NCI-H82 treated with DMSO at 0.1 percent for 48 hours (cell line): Measurements from ENCODE around the gene EFNB2.

ENCODE experiments used
- DNase-seq: peaks from one replicate; lab custom pipeline; 2025; ENCODE audit not compliant: unreplicated experiment; lab: John Stamatoyannopoulos, UW

The EFNB2 gene

DNA sequence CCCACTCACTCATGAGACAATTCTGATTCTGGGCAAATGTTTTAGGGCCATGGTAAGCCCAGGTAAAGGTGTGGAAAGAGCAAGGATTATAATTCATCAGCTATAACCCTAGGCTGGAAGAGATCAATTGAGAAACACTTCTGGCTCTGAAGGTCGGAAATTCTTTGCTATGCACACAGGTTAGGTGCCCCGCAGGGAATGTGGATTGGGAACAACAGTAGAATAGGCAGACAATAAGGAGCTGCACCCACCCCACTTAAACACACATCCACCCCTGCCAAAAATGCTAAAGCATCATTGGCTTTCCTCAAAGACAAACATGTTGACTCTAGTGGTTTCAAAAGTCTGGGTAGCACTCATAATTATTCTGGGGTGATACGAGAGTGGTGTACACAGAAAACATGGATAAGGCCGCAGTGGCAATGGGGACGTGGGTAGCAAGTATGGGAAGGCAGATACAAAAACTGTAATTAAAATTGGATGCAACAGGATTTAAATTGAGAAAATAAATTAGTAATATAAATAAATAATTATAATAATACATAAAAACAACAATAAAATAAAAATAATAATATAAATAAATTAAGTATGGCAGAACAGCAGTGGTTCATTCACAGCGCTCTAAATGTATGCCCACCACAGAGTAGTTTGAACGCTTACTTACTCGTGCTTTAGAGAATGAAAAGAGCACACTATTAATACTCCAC lies 8.6 kb downstream of the EFNB2 start:
- DNase-seq = no peak

DNA sequence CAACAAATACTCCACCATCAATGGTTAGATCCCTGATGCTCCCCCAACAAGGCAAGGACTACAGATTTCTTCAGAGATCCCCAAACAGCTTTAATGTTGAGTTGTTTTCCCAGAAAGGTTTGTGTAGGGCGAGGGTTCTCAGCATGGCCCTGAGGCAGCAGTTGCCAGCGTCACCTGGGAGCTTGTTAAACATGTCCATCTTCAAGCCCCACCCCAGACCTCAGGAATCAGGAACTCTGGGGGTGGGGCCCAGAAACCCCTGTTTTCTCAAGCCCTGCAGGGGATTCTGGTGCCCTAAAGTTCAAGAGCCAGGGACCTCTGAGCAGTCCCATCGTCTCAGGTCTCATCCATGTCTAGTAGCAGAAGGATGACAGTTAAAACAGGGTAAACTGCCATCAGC lies 9.6 kb downstream of the EFNB2 start:
- no peak for DNase-seq

DNA sequence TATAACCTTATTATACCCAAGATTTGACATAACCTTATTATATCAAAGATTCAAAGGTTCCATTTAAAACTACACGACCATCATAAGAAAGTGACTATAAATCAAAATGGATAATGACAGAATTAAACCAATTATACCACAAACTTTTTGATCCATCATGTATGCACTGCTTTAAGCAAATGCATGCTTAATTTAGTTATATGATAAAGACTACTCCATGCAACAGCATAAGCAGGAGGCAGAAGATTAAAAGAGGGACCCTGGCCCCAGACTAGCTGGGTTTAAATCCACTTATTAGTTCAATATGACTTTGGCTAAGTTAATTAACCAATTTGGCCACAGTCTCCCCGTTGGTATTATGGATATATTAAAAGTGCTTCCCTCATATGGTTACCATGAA lies 11.4 kb downstream of the EFNB2 start:
- DNase-seq = peak; percentile 98

DNA sequence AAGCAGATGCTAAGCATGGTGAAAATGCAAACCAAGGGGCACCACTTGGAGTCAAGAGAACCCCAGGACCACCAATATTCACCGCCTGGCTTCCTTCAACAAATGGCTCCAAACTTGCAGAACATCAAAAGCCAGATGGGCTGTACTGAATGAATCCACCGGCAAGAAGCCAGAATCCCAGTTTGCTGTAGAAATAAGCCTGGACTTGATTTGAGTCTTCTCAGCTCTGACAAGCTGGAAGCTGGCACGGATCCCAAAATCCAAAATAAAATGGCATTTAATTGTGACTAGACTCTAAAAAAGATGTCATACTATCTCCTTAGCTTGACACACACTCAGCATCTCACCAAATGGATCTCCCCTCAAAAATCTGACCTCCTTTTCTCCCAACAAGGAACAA lies 11.9 kb downstream of the EFNB2 start:
- peak; percentile 81 for DNase-seq

DNA sequence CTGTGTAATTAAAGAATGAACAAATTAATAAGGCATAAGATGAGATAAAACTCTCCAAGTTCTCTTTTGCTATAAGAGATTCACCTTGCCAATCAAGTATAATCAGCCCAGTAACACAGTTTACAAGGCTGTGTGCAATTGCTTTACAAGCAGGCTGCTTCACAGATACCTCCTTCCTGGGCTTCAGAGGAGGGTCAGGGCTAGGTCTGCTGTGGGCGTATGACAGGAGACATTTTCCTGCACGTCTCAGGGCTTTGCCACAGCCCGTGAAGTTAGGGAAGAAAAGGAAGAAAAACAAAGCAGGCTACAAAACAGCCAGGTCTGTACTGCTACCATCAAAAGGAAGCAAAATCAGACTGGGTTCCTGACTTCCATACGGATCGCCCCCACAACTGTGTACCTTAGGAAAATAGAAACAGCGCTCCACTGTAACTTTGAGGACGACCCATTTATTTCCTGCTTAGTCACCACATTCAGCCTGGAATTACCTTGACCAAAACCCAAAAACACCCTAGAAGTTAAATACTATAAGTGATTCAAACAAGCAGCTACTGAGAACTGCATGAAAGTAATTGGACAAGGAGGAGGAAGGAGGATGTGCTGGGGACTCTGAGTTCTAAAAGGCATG lies 12.4 kb downstream of the EFNB2 start:
- DNase-seq = no peak

DNA sequence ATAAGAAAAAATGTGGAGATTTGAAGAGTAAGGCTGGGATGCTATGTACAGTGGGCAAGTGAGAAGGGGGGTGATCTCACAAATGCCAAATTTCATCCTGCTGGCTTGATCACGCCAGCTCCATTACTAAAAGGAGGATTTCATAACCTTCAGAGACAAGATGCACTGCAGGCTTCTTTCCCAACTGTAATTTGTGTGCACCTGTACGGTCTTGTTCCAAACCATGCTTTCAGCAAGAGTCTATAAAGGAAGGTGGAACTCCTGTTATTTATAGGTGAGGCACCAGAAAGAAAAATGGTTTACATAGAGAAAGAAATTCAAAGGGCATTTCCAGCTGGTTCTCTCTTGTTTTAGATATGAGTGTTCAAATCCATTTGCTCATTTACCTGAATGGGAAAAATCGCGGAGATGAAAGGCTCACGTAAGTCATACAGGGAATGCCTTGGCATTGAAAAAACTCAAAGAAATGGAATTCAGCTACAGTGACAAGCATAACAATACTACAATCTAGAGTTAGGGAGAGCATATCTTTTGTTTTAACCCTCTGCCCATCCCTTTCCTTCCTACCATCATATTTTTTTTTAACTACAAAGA lies 13.3 kb downstream of the EFNB2 start:
- DNase-seq = no peak

DNA sequence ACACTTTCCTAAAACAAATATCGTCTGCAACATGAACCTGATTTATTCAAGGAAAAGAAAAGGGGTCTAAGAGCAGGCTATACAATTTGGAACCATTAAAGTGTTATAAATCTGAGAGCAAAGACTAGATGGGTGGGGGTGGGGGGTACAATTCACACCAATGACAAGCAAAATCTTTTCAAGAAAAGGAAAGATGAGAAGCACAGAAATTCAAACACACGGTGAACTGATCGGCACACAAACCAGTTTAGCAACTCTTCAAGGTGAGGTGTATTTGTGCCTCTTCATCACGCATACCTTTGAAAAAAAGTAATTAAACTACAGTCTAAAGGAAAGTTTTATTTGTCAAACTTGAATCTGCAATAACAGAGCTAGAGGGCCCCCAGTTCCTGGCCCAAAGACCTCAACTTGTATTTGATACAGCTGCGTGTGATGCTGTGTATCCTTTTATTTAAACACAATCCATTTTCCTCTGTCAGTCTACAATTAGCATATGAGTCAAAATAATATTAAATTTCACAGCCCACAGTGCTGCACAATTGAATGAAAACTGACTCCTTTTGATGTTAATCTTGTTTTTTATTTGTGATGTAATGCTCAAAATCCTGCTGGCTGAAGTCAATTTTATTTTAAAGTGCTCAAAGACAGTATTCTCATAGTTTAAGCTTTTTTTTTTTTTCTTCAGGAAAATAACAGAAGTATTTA lies 14.2 kb downstream of the EFNB2 start:
- DNase-seq = no peak

DNA sequence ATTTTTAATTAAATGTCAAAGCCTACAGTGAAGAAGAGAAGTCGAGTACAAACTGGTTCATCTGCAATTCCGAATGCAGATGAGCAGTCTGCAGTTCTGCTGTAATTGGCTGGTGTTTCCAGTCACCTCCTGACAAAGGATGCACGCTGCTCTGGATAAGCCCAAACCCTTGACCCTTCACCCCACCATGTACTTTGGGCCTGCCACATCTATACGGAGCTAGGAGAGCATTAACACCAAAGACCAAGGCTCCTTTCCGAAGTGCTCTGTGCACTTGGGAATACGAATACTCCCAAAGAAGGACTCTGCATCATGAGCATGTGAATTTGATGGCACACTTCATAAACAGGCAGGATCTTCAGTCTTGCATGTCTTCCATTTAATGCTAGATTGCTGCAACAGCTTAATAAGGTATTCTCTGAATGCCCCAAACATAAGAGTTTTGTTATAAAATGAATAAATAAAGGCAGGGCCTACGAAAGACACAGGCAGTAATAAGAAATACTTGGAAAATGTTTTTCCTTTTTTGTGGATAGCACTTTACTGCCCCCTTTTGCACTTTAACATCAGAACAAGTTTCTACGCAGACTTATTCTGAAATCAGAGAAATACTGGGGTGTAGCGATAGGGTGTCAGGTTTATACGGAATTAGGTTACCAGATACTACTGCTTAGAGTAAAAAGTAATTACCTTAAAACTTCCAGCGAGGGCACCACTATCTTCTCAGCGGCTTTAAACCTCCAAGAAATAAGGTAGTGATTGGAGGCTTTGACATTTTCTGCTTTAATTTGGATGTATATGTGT lies 15.0 kb downstream of the EFNB2 start:
- DNase-seq = no peak

DNA sequence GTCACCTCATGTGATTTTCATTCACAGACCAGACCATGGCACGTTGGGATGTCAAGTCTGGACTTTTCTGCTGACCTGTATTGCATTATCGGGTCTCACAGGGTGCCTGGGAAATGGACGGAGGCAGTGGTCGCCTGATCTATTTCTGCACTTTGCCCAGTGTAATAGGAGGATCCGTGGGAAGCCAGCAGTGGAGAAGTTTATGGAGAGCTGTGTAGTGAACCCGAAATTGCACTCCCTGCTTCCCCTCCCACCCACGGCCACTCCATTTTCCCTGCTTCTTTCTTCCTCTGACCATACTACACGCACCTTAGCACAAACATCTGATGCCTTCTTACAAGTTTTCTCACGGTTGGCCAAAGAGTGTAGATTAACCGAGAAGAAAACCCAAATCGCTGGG lies 16.9 kb downstream of the EFNB2 start:
- DNase-seq = no peak

DNA sequence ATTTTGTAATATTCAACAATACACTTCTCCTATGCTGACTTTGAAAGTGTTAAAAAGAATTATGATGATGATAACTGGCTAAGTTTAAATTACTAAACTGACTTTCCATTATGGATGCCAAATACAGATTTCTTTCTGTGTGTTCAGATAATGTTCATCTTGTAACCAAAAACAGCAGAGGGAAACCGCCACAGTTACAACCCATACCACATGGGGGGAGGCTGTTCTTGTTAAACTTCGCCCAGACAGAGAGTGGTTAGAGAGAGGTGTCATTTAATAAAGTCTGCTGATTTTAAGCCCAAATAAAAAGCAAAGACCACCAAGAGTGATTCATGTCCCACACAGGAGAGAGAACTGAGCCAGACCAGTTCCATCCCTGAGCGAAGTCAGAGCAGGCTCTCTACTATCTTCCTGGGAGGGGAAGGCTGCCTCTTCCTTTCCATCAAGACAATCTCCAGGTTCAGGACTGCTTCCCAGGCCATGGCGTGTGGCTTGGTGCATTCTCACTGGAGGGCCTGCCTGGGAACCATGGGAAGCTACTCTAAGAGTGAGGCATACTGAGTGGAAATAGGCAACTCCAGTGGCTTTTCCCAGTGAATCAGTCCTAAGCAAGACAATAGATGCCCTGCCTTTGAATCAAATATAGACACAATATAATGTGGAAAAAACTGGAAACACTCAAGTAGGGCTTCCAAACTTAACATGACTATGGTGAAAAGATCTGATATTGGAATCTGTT lies 18.2 kb downstream of the EFNB2 start:
- no peak for DNase-seq

DNA sequence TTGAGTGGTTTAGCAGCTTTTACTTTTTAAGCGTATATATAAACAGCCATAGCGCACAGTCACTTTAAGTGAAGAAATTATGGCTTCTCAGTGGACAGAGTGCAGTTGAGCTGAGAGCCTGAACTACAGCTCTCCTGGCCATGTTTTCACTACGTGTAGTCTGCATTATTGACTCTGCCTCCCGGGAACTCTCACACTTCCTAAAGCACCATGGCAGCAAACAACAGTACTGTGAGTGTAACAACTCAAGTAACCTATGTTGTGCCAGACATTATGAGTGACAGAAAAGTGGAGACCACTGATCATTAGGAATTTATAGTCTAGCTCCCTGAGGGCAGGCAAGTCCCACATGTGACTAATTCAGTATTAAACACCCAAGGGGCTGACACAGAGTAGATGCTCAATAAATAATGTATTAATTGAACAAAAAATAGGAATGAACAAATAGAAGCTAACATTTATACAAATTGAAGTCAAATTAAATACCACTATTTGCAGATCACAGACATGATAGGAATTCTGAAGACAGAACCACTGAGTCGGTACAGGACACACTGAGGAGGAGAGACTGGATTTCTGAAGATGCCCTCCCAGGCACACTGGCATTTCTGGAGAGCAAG lies 19.7 kb downstream of the EFNB2 start:
- no peak for DNase-seq

DNA sequence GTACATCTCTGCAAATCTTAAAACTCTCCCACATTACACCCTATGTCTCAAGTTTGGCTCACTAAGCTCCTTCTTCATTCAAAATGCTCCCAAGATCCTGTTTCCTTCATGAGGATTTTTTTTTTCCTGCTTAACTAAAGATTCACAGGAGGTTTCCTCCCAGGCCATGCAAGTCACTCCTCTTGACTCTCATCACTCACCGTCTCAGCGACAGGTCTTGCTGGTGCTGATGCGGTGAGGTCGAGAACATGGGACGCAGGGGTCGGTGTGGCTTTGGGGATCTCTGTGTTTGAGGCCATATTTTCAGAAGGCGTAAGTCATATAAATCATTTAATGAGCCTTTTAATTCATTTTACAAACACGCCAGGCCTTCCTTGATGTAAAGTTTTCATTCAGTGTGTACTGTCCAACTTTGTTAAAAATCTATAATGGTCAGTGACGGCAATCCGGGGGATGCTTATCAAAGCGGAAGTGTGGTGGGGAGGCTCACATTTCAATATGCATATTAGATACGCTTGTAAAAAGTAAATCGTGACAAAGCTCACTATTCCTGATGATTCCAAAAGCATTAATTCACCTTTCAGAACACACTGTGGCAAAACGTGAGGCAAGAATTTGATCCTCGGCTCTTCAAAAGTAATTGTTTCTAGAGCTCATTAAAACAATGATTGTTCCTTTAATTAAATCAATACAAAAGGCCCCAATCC lies 20.4 kb downstream of the EFNB2 start:
- DNase-seq = no peak

DNA sequence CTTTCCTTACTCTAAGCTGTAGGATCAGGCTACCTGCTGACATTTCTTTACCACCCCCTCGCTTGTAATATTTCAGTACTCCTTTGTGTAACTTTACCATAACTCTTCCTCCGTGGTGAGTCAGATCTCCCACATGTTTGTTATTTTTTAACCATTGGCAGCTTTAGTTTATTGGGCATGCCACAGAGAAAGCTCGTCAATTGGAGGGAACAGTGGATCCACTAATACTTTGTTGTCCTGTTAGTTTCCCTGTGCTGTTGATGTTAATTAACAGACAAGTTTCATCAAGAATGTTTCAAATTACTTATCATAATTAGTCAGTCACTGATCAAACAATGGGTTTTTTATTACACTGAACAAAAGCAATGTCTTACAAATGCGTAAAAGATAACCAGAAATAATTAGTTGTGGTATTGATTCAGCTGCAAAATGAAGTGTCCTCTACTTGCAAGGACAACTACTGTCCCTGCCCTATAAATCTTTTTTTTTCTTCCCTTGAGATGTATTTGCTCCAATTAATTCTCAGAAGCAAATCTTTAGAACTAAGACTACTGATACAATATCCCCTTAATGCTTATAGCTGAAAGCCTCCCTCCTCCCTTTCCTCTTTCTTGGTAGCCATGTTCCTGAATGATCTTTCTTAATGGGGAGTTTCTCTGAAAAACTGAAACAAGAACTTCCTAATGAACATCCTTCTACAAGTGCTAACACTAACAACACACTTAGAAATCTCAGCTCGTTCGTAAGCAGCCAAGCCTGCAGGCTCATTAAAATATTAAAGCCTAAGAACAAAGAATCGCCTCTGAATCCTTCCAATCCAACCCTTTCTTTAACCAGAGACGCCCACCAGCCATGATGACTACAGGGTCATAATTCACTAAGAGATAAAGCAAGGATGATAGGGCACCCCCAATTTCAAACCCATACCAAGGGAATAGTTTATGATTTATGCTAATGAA lies 22.2 kb downstream of the EFNB2 start:
- DNase-seq = no peak

DNA sequence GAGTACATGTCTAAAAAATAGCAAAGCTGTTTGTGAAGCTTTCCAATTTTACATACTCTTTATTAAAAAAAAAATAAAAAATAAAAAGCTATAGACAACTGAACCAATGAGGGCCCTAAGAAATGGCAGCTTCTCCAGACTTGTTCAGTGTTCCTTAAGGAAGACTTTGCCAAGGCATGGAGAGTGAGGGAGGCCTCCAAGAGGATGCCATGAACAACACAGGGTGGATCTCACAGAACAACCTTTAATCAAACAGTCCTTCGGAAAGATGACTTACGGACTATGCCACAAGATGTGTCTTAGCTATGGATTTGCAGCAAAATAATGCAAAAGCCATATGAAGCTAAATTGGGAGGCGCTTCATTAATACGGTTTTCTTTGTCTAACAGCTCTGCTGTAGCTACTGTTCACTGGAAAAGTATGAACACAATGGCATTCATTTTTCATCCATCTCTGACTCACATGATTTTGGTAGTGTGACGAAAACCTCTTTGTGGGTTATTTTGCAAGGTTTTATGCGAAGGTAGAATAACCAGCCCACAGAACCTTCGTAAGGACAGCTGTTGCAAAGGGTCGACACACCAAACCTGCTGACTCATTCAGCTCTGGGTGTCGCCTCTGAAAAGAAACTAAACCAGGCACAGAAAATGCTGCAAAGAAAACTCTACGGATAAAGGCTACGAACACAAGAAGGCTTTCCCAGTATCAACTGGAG lies 27.7 kb downstream of the EFNB2 start:
- no peak for DNase-seq

DNA sequence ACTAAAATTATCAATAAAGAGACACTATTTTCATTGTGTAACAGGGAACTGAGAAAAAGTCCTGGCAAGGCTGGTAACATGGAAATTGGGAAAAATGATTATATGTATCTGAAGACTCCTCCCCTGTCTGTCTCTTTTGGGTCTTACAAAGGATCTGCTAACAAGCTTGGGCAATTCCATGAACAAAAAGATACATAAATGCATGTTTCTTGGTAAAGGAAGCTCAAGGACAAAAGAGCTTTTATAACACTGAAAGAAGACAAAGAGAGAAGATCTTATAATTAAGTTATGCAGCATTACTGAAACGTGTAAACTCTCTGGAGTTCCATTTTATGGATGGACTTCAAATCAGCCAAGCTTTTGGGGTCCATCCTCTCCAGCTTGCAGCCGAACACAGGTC lies 29.2 kb downstream of the EFNB2 start:
- DNase-seq = no peak

DNA sequence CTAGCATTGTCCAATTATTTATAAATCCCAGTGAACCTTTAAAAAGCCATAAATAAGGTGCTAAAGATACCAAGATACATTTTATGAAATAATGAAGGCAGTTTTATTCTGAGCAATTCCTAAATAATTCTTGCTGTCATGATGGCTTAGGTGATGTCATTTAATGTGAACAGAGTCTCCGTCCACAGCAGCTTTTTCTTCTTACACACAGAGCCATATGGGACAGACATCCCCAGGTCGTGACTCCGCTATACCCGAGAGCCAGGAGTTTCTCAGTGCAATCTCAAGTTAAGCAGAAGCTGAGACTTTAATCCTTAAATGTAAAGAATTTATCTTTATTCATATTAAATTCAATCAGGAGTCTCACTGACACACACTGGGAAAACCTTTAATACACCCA lies 29.7 kb downstream of the EFNB2 start:
- DNase-seq = no peak

DNA sequence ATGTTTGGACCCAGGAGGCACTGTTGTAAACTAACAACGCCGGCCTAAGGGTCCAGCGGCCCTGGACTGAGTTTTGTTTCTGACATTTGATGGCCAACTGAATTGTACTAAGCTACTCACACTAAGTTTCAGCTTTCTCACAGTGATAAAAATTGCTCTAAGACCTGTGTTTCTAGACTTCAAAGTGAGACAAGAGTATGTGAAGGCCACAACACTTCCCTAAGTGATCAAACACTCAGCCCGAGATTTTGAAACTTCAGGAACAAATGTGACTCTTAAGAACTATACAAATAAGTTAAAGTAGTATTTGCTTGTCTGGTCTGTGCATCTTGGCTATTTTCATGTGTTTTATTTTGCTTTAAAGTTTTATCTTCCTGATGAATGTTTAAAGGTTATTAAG lies 30.2 kb downstream of the EFNB2 start:
- DNase-seq = no peak
